Natural killer cell (primary cell): ENCODE measurements around the gene BCL2. TPM values are rescaled to one million over a fixed set of nuclear protein-coding genes. Genes with fewer than 3 reads are reported as not detected.

ENCODE experiments used
- ATAC-seq, 3 donors: fragments of 150-1000 bp in 2 of 3; fragments of 200-7000 bp in 1 of 3; cut with Tn5 transposase; 1 replicate in 1 of 3; 2 replicates in 2 of 3; pipeline ENCODE4 v1.10.0; 2021; ENCODE audit warnings: mild to moderate bottlenecking in 2 of 3, moderate library complexity in 2 of 3
- DNase-seq, 2 donors: peaks; one replicate each; pipeline versions ENCODE4 v3.0.0 to v3.0.0-alpha.2; 2013 to 2021; ENCODE audit warnings: mixed read lengths in 1 of 2
- H3K27ac ChIP-seq: one replicate; pipeline ENCODE4 v1.5.1; 2013; ENCODE audit warnings: mild to moderate bottlenecking, low read length
- H3K27me3 ChIP-seq: one replicate; pipeline ENCODE4 v1.6.1; 2013; ENCODE audit warnings: low read length; ENCODE audit not compliant: control insufficient read depth, insufficient read depth
- H3K36me3 ChIP-seq: one replicate; pipeline ENCODE4 v1.6.1; 2013; ENCODE audit warnings: low read length; ENCODE audit not compliant: control insufficient read depth, insufficient read depth
- H3K4me1 ChIP-seq: one replicate; pipeline ENCODE4 v1.6.1; 2013; ENCODE audit warnings: low read length; ENCODE audit not compliant: control insufficient read depth, insufficient read depth
- H3K4me3 ChIP-seq: one replicate; pipeline ENCODE4 v1.5.1; 2013; ENCODE audit warnings: low read length
- H3K9me3 ChIP-seq: one replicate; pipeline ENCODE4 v1.6.1; 2013; ENCODE audit warnings: low read length; ENCODE audit not compliant: control insufficient read depth, insufficient read depth
- H3K27ac Mint-ChIP-seq, 2 donors: one replicate each; pipeline ENCODE4 v1.8.0; 2022; ENCODE audit warnings: mild to moderate bottlenecking in 2 of 2, mixed read lengths in 2 of 2, moderate library complexity in 1 of 2
- H3K27me3 Mint-ChIP-seq, 2 donors: one replicate each; pipeline ENCODE4 v1.8.0; 2022; ENCODE audit warnings: low read depth in 2 of 2, mixed read lengths in 2 of 2
- H3K36me3 Mint-ChIP-seq: one replicate; pipeline ENCODE4 v1.8.0; 2022; ENCODE audit warnings: mixed read lengths
- H3K4me1 Mint-ChIP-seq, 2 donors: one replicate each; pipeline ENCODE4 v1.8.0; 2022; ENCODE audit warnings: mixed read lengths in 2 of 2
- H3K4me3 Mint-ChIP-seq: one replicate; pipeline ENCODE4 v1.8.0; 2022; ENCODE audit warnings: mild to moderate bottlenecking, moderate library complexity, mixed read lengths
- H3K9me3 Mint-ChIP-seq, 2 donors: one replicate each; pipeline ENCODE4 v1.8.0; 2022; ENCODE audit warnings: mixed read lengths in 2 of 2
- WGBS: methylation state at CpG from one replicate; pipeline ENCODE4 v1.1.7; 2013; ENCODE audit warnings: missing lambda C conversion rate; ENCODE audit not compliant: insufficient coverage; 5-methylcytosine and 5-hydroxymethylcytosine counted together
- intact Hi-C: fragments of 100-400 bp; cut with micrococcal nuclease; formaldehyde crosslinking; loops from one replicate; pipeline ENCODE4 v1.14.2; 2022
- total RNA-seq, 4 donors: library from RNA; stranded (reverse); fragments of 120-200 nt in 1 of 4; gene quantifications; one replicate each; pipeline versions ENCODE4 v1.2.3 to v1.2.4, GENCODE V29; 2013 to 2022
- TF ChIP-seq, protein P1 (sequence below): fragments of 200-600 bp; IDR thresholded peaks from one replicate; pipeline ENCODE4 v1.8.0; 2022; ENCODE audit warnings: antibody characterized with exemption

BCL2 gene
- total RNA-seq, 3 donors from 2014 or later (not counting 1 experiment from before 2014, with no cell fraction given): 28.2 to 64.2 (median 33.4) TPM

DNA sequence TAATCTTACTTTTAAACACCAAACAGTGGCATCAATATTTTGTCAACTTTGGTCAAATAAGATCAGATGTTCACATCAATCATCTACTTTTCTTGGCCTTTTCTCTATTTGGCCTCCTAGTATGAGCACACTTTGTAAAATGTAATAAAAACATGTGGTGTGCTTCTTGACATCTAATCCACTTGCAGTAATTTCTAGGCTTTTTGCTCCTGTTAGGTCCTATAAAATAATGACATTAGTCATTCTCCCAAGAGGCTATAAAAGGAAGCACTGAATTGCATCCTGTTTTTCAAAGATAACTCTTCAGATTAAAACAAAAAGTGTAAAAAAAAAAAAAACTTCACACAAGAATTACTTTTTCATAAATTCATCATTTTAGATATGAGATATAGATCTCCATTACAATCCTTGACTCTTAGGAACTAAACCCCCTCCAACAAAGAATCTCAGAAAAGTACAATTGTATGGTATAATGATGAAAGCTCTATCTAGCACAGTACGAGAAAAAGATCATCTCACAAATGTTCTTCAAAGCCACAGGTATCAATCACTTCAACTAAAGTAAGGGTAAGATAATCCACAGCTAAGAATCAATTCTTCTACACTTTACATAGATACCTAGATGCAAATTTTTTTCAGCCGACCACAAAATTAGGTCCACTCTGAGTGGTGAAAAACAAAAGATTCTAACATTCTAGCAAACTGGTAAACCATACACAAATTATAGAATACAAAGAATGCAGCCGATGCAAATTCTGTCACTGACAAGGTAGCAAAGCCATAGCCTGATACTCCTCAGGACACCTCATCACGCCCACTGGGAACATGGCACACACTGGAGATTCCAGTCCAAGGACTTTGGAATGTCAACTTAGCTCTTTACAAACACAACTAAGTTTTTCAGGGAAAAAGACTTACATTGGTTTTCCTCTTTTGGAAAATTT is 2.7 kb downstream of the BCL2 start:
- peaks cover 28% of the 10 kb centered on the region for H3K4me1 ChIP-seq
- ATAC-seq: no peak
- H3K36me3 ChIP-seq: no peaks in the 10 kb centered on the region
- Mint-ChIP-seq H3K36me3 (no peaks in the 10 kb centered on the region), H3K4me3 (peak overlapping the region; percentile 95), H3K9me3 (no peaks in the 10 kb centered on the region), H3K27ac (peak overlapping the region; percentile 93 to 94), H3K4me1 (peaks cover 69 to 82% of the 10 kb centered on the region in 2 donors), H3K27me3 (no peaks in the 10 kb centered on the region)
- no peaks in the 10 kb centered on the region for H3K9me3 ChIP-seq
- peak overlapping the region; percentile 58 for H3K27ac ChIP-seq
- TF ChIP-seq, protein P1, sequence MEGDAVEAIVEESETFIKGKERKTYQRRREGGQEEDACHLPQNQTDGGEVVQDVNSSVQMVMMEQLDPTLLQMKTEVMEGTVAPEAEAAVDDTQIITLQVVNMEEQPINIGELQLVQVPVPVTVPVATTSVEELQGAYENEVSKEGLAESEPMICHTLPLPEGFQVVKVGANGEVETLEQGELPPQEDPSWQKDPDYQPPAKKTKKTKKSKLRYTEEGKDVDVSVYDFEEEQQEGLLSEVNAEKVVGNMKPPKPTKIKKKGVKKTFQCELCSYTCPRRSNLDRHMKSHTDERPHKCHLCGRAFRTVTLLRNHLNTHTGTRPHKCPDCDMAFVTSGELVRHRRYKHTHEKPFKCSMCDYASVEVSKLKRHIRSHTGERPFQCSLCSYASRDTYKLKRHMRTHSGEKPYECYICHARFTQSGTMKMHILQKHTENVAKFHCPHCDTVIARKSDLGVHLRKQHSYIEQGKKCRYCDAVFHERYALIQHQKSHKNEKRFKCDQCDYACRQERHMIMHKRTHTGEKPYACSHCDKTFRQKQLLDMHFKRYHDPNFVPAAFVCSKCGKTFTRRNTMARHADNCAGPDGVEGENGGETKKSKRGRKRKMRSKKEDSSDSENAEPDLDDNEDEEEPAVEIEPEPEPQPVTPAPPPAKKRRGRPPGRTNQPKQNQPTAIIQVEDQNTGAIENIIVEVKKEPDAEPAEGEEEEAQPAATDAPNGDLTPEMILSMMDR: no peak
- H3K27me3 ChIP-seq: no peaks in the 10 kb centered on the region
- intact Hi-C loops: loop anchor here (2.0 to 5.0 kb wide), 2 partner anchors 100 to 120 kb away; no protein-coding TSS in a partner anchor
- DNase-seq: peak in 1 of 2 donors; percentile 32
- peak overlapping the region; percentile 95 for H3K4me3 ChIP-seq
- WGBS: 41% methylated on average over 3 of the region's 4 CpGs

DNA sequence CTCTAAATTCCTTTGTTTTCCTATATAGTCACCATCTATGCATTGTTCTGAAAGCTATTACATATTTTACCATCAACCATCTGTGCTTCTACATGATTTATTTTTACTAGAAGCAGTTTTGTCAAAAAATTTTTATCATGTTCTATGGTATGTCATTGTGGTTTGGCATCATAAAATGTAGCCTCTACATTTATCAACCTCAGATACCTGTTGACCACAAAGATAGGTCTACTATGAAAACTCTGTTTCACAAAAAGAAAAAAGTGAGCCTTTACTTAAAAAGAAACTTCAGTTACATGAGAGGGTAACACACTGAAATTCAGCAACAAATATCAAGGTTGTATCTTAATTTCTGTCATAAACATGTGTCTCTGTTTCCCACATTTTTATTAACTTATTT is 3.7 kb downstream of the BCL2 start:
- H3K36me3 ChIP-seq: peaks cover 2% of the 10 kb centered on the region
- H3K9me3 ChIP-seq: no peaks in the 10 kb centered on the region
- no peaks in the 10 kb centered on the region for H3K27me3 ChIP-seq
- H3K9me3 Mint-ChIP-seq: no peaks in the 10 kb centered on the region
- no peak overlapping the region for H3K4me3 ChIP-seq
- H3K27me3 Mint-ChIP-seq: no peaks in the 10 kb centered on the region
- H3K4me3 Mint-ChIP-seq: peak overlapping the region; percentile 95
- peaks cover 76 to 87% of the 10 kb centered on the region in 2 donors for H3K4me1 Mint-ChIP-seq
- TF ChIP-seq, protein P1: no peak
- intact Hi-C loops: loop anchor here (2.0 to 5.0 kb wide), 2 partner anchors 99 to 119 kb away; no protein-coding TSS in a partner anchor
- no peak overlapping the region for H3K27ac ChIP-seq
- DNase-seq (no peak), ATAC-seq (no peak)
- H3K27ac Mint-ChIP-seq: peak overlapping the region; percentile 93 to 94
- no peaks in the 10 kb centered on the region for H3K36me3 Mint-ChIP-seq
- peaks cover 26% of the 10 kb centered on the region for H3K4me1 ChIP-seq

DNA sequence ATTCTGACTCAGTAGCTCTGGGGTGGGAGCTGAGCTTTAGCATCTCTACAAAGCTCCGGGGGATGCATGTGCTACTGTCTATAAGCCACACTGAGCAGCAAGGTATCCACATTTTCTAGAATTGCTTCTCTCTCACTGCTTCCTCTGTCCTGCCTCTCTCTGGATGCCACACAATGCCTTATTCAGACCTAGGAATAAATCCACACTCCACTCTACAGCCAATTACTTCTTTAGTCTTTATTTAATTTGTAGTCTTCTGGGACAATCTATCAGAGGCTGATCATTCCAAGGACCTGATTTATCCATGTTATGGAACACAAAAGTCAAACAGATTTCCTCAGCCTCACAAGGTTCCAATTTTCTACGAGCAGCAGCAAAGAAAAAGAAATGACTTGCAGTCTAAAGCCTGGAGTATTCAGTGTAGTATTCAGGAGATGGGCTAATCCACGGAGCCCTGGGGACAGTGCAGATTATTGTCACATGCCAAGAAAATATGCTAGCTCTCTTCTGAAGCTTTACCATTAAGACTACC is 4.4 kb downstream of the BCL2 start:
- H3K4me1 Mint-ChIP-seq: peaks cover 83 to 89% of the 10 kb centered on the region in 2 donors
- WGBS: 63% methylated on average over 2 of the region's 3 CpGs
- H3K4me3 Mint-ChIP-seq: peak overlapping the region; percentile 41
- intact Hi-C loops: loop anchor here (5.0 kb wide), 1 partner anchor 98 kb away; no protein-coding TSS in a partner anchor
- H3K36me3 Mint-ChIP-seq: no peaks in the 10 kb centered on the region
- peaks cover 21% of the 10 kb centered on the region for H3K4me1 ChIP-seq
- peaks cover 2% of the 10 kb centered on the region for H3K36me3 ChIP-seq
- H3K27me3 Mint-ChIP-seq: no peaks in the 10 kb centered on the region
- no peaks in the 10 kb centered on the region for H3K9me3 ChIP-seq
- H3K27ac Mint-ChIP-seq: peak overlapping the region; percentile 93 to 94
- TF ChIP-seq, protein P1: no peak
- no peaks in the 10 kb centered on the region for H3K27me3 ChIP-seq
- ATAC-seq (no peak), DNase-seq (no peak)
- no peak overlapping the region for H3K4me3 ChIP-seq
- no peaks in the 10 kb centered on the region for H3K9me3 Mint-ChIP-seq
- H3K27ac ChIP-seq: no peak overlapping the region
